GM19023 (cell line): ENCODE measurements around the gene POLG.

ENCODE experiments used
- ATAC-seq: cut with Tn5 transposase; IDR thresholded peaks from one replicate; pipeline ENCODE4 v1.9.1; 2021; ENCODE audit warnings: mild to moderate bottlenecking, moderate library complexity; ENCODE audit not compliant: unreplicated experiment

The POLG gene

GRCh38 chr15:89370120-89370977, 35.7 kb upstream of the POLG start:
- no peak for ATAC-seq

- ATAC-seq = no peak
Observed at GRCh38 chr15:89369341-89369947, 34.8 kb upstream of the POLG start.

- no peak for ATAC-seq
Observed at GRCh38 chr15:89368566-89369223, 34.1 kb upstream of the POLG start.

- ATAC-seq = no peak
Observed at GRCh38 chr15:89367485-89368451, 33.1 kb upstream of the POLG start.

- no peak for ATAC-seq
Observed at GRCh38 chr15:89366656-89367393, 32.2 kb upstream of the POLG start.

- no peak for ATAC-seq
Observed at GRCh38 chr15:89365462-89366065, 30.9 kb upstream of the POLG start.

- no peak for ATAC-seq
Observed at GRCh38 chr15:89364741-89365450, 30.3 kb upstream of the POLG start.

- no peak for ATAC-seq
Observed at GRCh38 chr15:89364341-89364740, 29.7 kb upstream of the POLG start.

GRCh38 chr15:89363770-89364169, 29.1 kb upstream of the POLG start:
- ATAC-seq = no peak

- ATAC-seq = no peak
Observed at GRCh38 chr15:89363133-89363532, 28.5 kb upstream of the POLG start.

- ATAC-seq = no peak
Observed at GRCh38 chr15:89362203-89363101, 27.8 kb upstream of the POLG start.

- ATAC-seq = no peak
Observed at GRCh38 chr15:89361451-89362202, 27.0 kb upstream of the POLG start.

GRCh38 chr15:89360294-89360971, 25.8 kb upstream of the POLG start:
- ATAC-seq = no peak

GRCh38 chr15:89359471-89360293, 25.1 kb upstream of the POLG start:
- no peak for ATAC-seq

GRCh38 chr15:89358755-89359439, 24.3 kb upstream of the POLG start:
- peak; percentile 92 for ATAC-seq
